Vagina (tissue), 2 donors: Measurements from ENCODE around the gene CD79A. TPM values are rescaled to one million over a fixed set of nuclear protein-coding genes. Genes with fewer than 3 reads are reported as not detected.

ENCODE experiments used
- DNase-seq, 2 donors: peaks; one replicate each; pipeline ENCODE4 v3.0.0-alpha.2; 2017; ENCODE audit errors: extremely low spot score in 2 of 2
- H3K27ac ChIP-seq: fragments of 200-600 bp; sonication (generic); one replicate; pipeline ENCODE4 v1.5.1; 2019
- H3K27me3 ChIP-seq: fragments of 200-600 bp; sonication (generic); one replicate; pipeline ENCODE4 v1.5.1; 2019
- H3K36me3 ChIP-seq, 2 donors: fragments of 200-600 bp; sonication (generic); one replicate each; pipeline ENCODE4 v1.5.1; 2017 to 2019
- H3K4me1 ChIP-seq: fragments of 200-600 bp; sonication (generic); one replicate; pipeline ENCODE4 v1.5.1; 2019
- H3K4me3 ChIP-seq, 2 donors: fragments of 200-600 bp; sonication (generic); 1 replicate in 1 of 2; 2 replicates in 1 of 2; pipeline ENCODE4 v1.5.1; 2016 to 2019
- H3K9me3 ChIP-seq: fragments of 200-600 bp; sonication (generic); one replicate; pipeline ENCODE4 v1.5.1; 2019
- CTCF ChIP-seq, 3 experiments: fragments of 450-650 bp in 2 of 3; fragments of 200-600 bp in 1 of 3; sonication (generic) in 1 of 3; IDR thresholded peaks; one replicate each; pipeline ENCODE4 v1.5.1; 2017 to 2019; ENCODE audit warnings: antibody characterized with exemption in 3 of 3, mild to moderate bottlenecking in 2 of 3, moderate library complexity in 2 of 3
- POLR2A ChIP-seq, 2 donors: fragments of 450-650 bp; IDR thresholded peaks; one replicate each; pipeline ENCODE4 v1.6.1; 2017; ENCODE audit warnings: antibody characterized with exemption in 2 of 2, mild to moderate bottlenecking in 2 of 2, moderate library complexity in 2 of 2
- POLR2AphosphoS5 ChIP-seq, 2 donors: sonication (generic); formaldehyde crosslinking; IDR thresholded peaks; one replicate each; pipeline ENCODE4 v1.9.0; 2017; ENCODE audit warnings: antibody characterized with exemption in 2 of 2, mild to moderate bottlenecking in 2 of 2, low read depth in 1 of 2; ENCODE audit not compliant: insufficient read depth in 1 of 2
- intact Hi-C: fragments of 100-400 bp; cut with DNase I; formaldehyde crosslinking; loops from one replicate; pipeline ENCODE4 v1.15.1; 2023
- total RNA-seq: library from RNA; depleted of rRNA; stranded (reverse); fragments of >200 nt; gene quantifications from one replicate; pipeline ENCODE4 v1.2.3, GENCODE V29; 2016

Gene CD79A
- total RNA-seq, 1 donor from 2014 or later = not detected

- Histone ChIP-seq H3K36me3 (peaks cover 0 to 14% of the 10 kb centered on the region in 2 donors), H3K4me3 (no peak overlapping the region), H3K27ac (no peak overlapping the region), H3K9me3 (no peaks in the 10 kb centered on the region), H3K27me3 (no peaks in the 10 kb centered on the region), H3K4me1 (peaks cover 38% of the 10 kb centered on the region)
- intact Hi-C loops = no loop called here
- DNase-seq = no peak
- TF ChIP-seq POLR2AphosphoS5 (IDR thresholded peaks at IDR 0.05; ENCODE audit: insufficient read depth in 1 of 2, low read depth in 1 of 2) (no peak), CTCF (IDR thresholded peaks at IDR 0.05) (no peak), POLR2A (IDR thresholded peaks at IDR 0.05) (no peak)
These were observed 11.8 kb downstream of the CD79A start for GRCh38 chr19:41888926-41889325.

- peaks cover 0 to 22% of the 10 kb centered on the region in 2 donors for H3K36me3 ChIP-seq
- intact Hi-C loops = no loop called here
- no peak overlapping the region for H3K27ac ChIP-seq
- peaks cover 32% of the 10 kb centered on the region for H3K4me1 ChIP-seq
- no peak for DNase-seq
- no peaks in the 10 kb centered on the region for H3K9me3 ChIP-seq
- no peaks in the 10 kb centered on the region for H3K27me3 ChIP-seq
- H3K4me3 ChIP-seq = no peak overlapping the region
- TF ChIP-seq POLR2AphosphoS5 (IDR thresholded peaks at IDR 0.05; ENCODE audit: insufficient read depth in 1 of 2, low read depth in 1 of 2) = no peak
- TF ChIP-seq POLR2A (IDR thresholded peaks at IDR 0.05) = no peak
- no peak for TF ChIP-seq CTCF (IDR thresholded peaks at IDR 0.05)
These were observed 12.8 kb downstream of the CD79A start for GRCh38 chr19:41889896-41890295.

GRCh38 chr19:41890936-41891335 lies 13.9 kb downstream of the CD79A start:
- H3K36me3 ChIP-seq = peaks cover 0 to 32% of the 10 kb centered on the region in 2 donors
- intact Hi-C loops = no loop called here
- H3K27me3 ChIP-seq = no peaks in the 10 kb centered on the region

GRCh38 chr19:41892173-41892902 lies 15.3 kb downstream of the CD79A start:
- H3K27ac ChIP-seq = no peak overlapping the region
- peaks cover 0 to 41% of the 10 kb centered on the region in 2 donors for H3K36me3 ChIP-seq
- peaks cover 7% of the 10 kb centered on the region for H3K4me1 ChIP-seq
- intact Hi-C loops = no loop called here
- DNase-seq = no peak
- TF ChIP-seq POLR2AphosphoS5 (IDR thresholded peaks at IDR 0.05; ENCODE audit: insufficient read depth in 1 of 2, low read depth in 1 of 2) (no peak), POLR2A (IDR thresholded peaks at IDR 0.05) (no peak), CTCF (IDR thresholded peaks at IDR 0.05) (no peak)
- H3K9me3 ChIP-seq = no peaks in the 10 kb centered on the region
- no peaks in the 10 kb centered on the region for H3K27me3 ChIP-seq
- H3K4me3 ChIP-seq = no peak overlapping the region

More at GRCh38 chr19:41890936-41891335, 13.9 kb downstream of the CD79A start:
- Histone ChIP-seq H3K4me3 (no peak overlapping the region), H3K27ac (no peak overlapping the region), H3K9me3 (no peaks in the 10 kb centered on the region), H3K4me1 (peaks cover 22% of the 10 kb centered on the region)
- DNase-seq = no peak
- TF ChIP-seq POLR2A (IDR thresholded peaks at IDR 0.05) (no peak), POLR2AphosphoS5 (IDR thresholded peaks at IDR 0.05; ENCODE audit: insufficient read depth in 1 of 2, low read depth in 1 of 2) (no peak), CTCF (IDR thresholded peaks at IDR 0.05) (no peak)

GRCh38 chr19:41893899-41894298 lies 16.8 kb downstream of the CD79A start:
- H3K27ac ChIP-seq = no peak overlapping the region
- no peaks in the 10 kb centered on the region for H3K9me3 ChIP-seq
- DNase-seq = no peak
- no peaks in the 10 kb centered on the region for H3K4me1 ChIP-seq
- no peaks in the 10 kb centered on the region for H3K27me3 ChIP-seq
- H3K4me3 ChIP-seq = no peak overlapping the region
- TF ChIP-seq POLR2A (IDR thresholded peaks at IDR 0.05) (no peak), CTCF (IDR thresholded peaks at IDR 0.05) (no peak), POLR2AphosphoS5 (IDR thresholded peaks at IDR 0.05; ENCODE audit: insufficient read depth in 1 of 2, low read depth in 1 of 2) (no peak)
- intact Hi-C loops = no loop called here
- peaks cover 0 to 55% of the 10 kb centered on the region in 2 donors for H3K36me3 ChIP-seq
